IPS-15b (cell line): ENCODE data around the gene ZIC2.

Source experiments
- H3K27me3 ChIP-seq: one replicate; pipeline ENCODE4 v1.6.1; 2013; ENCODE audit warnings: low read length; ENCODE audit not compliant: control insufficient read depth, insufficient read depth
- H3K36me3 ChIP-seq: one replicate; pipeline ENCODE4 v1.6.1; 2013; ENCODE audit warnings: low read length; ENCODE audit not compliant: control insufficient read depth, insufficient read depth
- H3K4me1 ChIP-seq: one replicate; pipeline ENCODE4 v1.6.1; 2013; ENCODE audit warnings: mild to moderate bottlenecking, low read length; ENCODE audit not compliant: control insufficient read depth, insufficient read depth
- H3K4me3 ChIP-seq: one replicate; pipeline ENCODE4 v1.5.1; 2013; ENCODE audit warnings: low read depth, low read length
- H3K9ac ChIP-seq: one replicate; pipeline ENCODE4 v1.6.1; 2013; ENCODE audit warnings: low read depth, mild to moderate bottlenecking, low read length
- H3K9me3 ChIP-seq: one replicate; pipeline ENCODE4 v1.6.1; 2013; ENCODE audit warnings: mild to moderate bottlenecking, low read length; ENCODE audit not compliant: control insufficient read depth, insufficient read depth

The ZIC2 gene

GRCh38 chr13:99970651-99971575 lies 10.7 kb upstream of the ZIC2 start:
- Histone ChIP-seq H3K36me3 (no peaks in the 10 kb centered on the region), H3K9ac (no peak overlapping the region), H3K4me3 (peak overlapping the region; percentile 60), H3K9me3 (no peaks in the 10 kb centered on the region), H3K4me1 (peaks cover 32% of the 10 kb centered on the region), H3K27me3 (peaks cover 70% of the 10 kb centered on the region)

- H3K27me3 ChIP-seq = peaks cover 70% of the 10 kb centered on the region
- H3K9me3 ChIP-seq = no peaks in the 10 kb centered on the region
- no peak within 1 kb of the TSS for H3K9ac ChIP-seq
- H3K4me1 ChIP-seq = peaks cover 36% of the 10 kb centered on the region
- no peaks in the 10 kb centered on the region for H3K36me3 ChIP-seq
- H3K4me3 ChIP-seq = peak within 1 kb of the TSS; percentile 60
Measured at GRCh38 chr13:99971576-99972189, 9.9 kb upstream of the ZIC2 start, which contains the start of gene ZIC5. TSS of gene ZIC5 (minus strand) at chr13:99971767. CDS start at chr13:99971603, 164 bp downstream.

- Histone ChIP-seq H3K4me3 (peak overlapping the region; percentile 60), H3K9me3 (no peaks in the 10 kb centered on the region), H3K4me1 (peaks cover 33% of the 10 kb centered on the region), H3K27me3 (peaks cover 70% of the 10 kb centered on the region), H3K36me3 (no peaks in the 10 kb centered on the region), H3K9ac (no peak overlapping the region)
Measured at GRCh38 chr13:99972190-99972731, 9.3 kb upstream of the ZIC2 start.

GRCh38 chr13:99973163-99973807 lies 8.3 kb upstream of the ZIC2 start:
- Histone ChIP-seq H3K4me3 (no peak overlapping the region), H3K4me1 (peaks cover 32% of the 10 kb centered on the region), H3K9me3 (no peaks in the 10 kb centered on the region), H3K27me3 (peaks cover 71% of the 10 kb centered on the region), H3K36me3 (no peaks in the 10 kb centered on the region), H3K9ac (no peak overlapping the region)

- Histone ChIP-seq H3K9ac (no peak overlapping the region), H3K9me3 (no peaks in the 10 kb centered on the region), H3K36me3 (no peaks in the 10 kb centered on the region), H3K4me3 (no peak overlapping the region), H3K4me1 (peaks cover 34% of the 10 kb centered on the region), H3K27me3 (peaks cover 73% of the 10 kb centered on the region)
Measured at GRCh38 chr13:99973808-99974185, 7.8 kb upstream of the ZIC2 start.

- peaks cover 71% of the 10 kb centered on the region for H3K27me3 ChIP-seq
- H3K9me3 ChIP-seq = no peaks in the 10 kb centered on the region
- H3K4me3 ChIP-seq = peak overlapping the region; percentile 45
- H3K36me3 ChIP-seq = no peaks in the 10 kb centered on the region
- H3K9ac ChIP-seq = no peak overlapping the region
- H3K4me1 ChIP-seq = peaks cover 34% of the 10 kb centered on the region
Measured at GRCh38 chr13:99974296-99974938, 7.2 kb upstream of the ZIC2 start.

- H3K9me3 ChIP-seq = no peaks in the 10 kb centered on the region
- peaks cover 73% of the 10 kb centered on the region for H3K27me3 ChIP-seq
- peaks cover 34% of the 10 kb centered on the region for H3K4me1 ChIP-seq
- peak overlapping the region; percentile 45 for H3K4me3 ChIP-seq
- no peak overlapping the region for H3K9ac ChIP-seq
- no peaks in the 10 kb centered on the region for H3K36me3 ChIP-seq
Measured at GRCh38 chr13:99974939-99975561, 6.5 kb upstream of the ZIC2 start.

- Histone ChIP-seq H3K4me3 (peak overlapping the region; percentile 45), H3K9ac (no peak overlapping the region), H3K36me3 (no peaks in the 10 kb centered on the region), H3K4me1 (peaks cover 34% of the 10 kb centered on the region), H3K9me3 (no peaks in the 10 kb centered on the region), H3K27me3 (peaks cover 72% of the 10 kb centered on the region)
Measured at GRCh38 chr13:99975626-99976025, 6.0 kb upstream of the ZIC2 start.

GRCh38 chr13:99976575-99976974 lies 5.0 kb upstream of the ZIC2 start:
- H3K4me3 ChIP-seq = no peak overlapping the region
- H3K9me3 ChIP-seq = no peaks in the 10 kb centered on the region
- no peak overlapping the region for H3K9ac ChIP-seq
- H3K4me1 ChIP-seq = peaks cover 34% of the 10 kb centered on the region
- peaks cover 70% of the 10 kb centered on the region for H3K27me3 ChIP-seq
- H3K36me3 ChIP-seq = no peaks in the 10 kb centered on the region

- Histone ChIP-seq H3K9ac (no peak overlapping the region), H3K27me3 (peaks cover 65% of the 10 kb centered on the region), H3K4me3 (peak overlapping the region; percentile 62), H3K36me3 (no peaks in the 10 kb centered on the region), H3K9me3 (no peaks in the 10 kb centered on the region), H3K4me1 (peaks cover 29% of the 10 kb centered on the region)
Measured at GRCh38 chr13:99977334-99977911, 4.2 kb upstream of the ZIC2 start.
